Type B pancreatic cell (in vitro differentiated cells): ENCODE measurements around the gene TMEFF2. TPM values are rescaled to one million over a fixed set of nuclear protein-coding genes. Genes with fewer than 3 reads are reported as not detected.
"Not testable (repeated sequence)": the region's sequence is repeated elsewhere in the genome, so short reads cannot be mapped to it uniquely, and the experiment has no call there.

Source experiments
- DNase-seq: peaks from one replicate; pipeline ENCODE4 v3.0.0; 2021; ENCODE audit warnings: mixed read lengths; ENCODE audit not compliant: unreplicated experiment; ENCODE audit errors: extremely low spot score
- H3K27ac Mint-ChIP-seq: 2 replicates; pipeline ENCODE4 v1.8.0; 2021; ENCODE audit warnings: mild to moderate bottlenecking, mixed read lengths
- H3K27me3 Mint-ChIP-seq: 2 replicates; pipeline ENCODE4 v1.8.0; 2021; ENCODE audit warnings: mixed read lengths
- H3K36me3 Mint-ChIP-seq: 2 replicates; pipeline ENCODE4 v1.8.0; 2021; ENCODE audit warnings: mixed read lengths
- H3K4me1 Mint-ChIP-seq: one replicate; pipeline ENCODE4 v1.8.0; 2021; ENCODE audit warnings: mixed read lengths; ENCODE audit not compliant: unreplicated experiment
- H3K4me3 Mint-ChIP-seq: 2 replicates; pipeline ENCODE4 v1.8.0; 2021; ENCODE audit warnings: mild to moderate bottlenecking, mixed read lengths
- H3K9me3 Mint-ChIP-seq: 2 replicates; pipeline ENCODE4 v1.8.0; 2021; ENCODE audit warnings: mixed read lengths
- total RNA-seq: library from RNA; stranded (reverse); gene quantifications from 2 replicates; pipeline ENCODE4 v1.2.1, GENCODE V29; 2021; ENCODE audit warnings: low replicate concordance
- TF ChIP-seq, protein P1 (sequence below): fragments of 200-600 bp; sonication (generic); conservative IDR thresholded peaks from 2 replicates; pipeline ENCODE4 v1.5.0; 2021; ENCODE audit warnings: antibody characterized with exemption, mild to moderate bottlenecking

TMEFF2 gene
- total RNA-seq, 1 donor from 2014 or later, result 10.7 TPM

DNA sequence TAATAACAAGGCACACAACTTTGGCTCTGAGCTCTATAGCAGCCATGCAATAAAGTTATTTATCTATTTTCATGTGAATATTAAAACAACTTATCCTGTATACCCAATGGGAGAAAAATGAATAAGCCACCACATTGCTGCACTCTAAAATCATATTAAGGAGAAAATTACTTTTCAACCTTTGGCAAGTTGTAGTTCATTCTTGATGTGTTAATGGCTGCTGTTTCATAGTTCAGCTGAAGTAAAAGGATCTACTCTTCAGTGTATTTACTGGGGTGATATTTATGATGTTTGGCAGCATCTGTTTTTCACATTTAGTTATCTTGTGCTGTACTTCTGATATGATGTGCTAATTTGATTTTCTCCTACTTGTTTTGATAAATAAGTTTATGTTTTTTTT lies 71.8 kb downstream of the TMEFF2 start:
- Mint-ChIP-seq H3K27me3 (no peaks in the 10 kb centered on the region), H3K36me3 (peaks cover 4% of the 10 kb centered on the region), H3K9me3 (peaks cover 3% of the 10 kb centered on the region), H3K27ac (no peak overlapping the region), H3K4me1 (peaks cover 6% of the 10 kb centered on the region), H3K4me3 (no peak overlapping the region)
- no peak for DNase-seq
- TF ChIP-seq, protein P1, sequence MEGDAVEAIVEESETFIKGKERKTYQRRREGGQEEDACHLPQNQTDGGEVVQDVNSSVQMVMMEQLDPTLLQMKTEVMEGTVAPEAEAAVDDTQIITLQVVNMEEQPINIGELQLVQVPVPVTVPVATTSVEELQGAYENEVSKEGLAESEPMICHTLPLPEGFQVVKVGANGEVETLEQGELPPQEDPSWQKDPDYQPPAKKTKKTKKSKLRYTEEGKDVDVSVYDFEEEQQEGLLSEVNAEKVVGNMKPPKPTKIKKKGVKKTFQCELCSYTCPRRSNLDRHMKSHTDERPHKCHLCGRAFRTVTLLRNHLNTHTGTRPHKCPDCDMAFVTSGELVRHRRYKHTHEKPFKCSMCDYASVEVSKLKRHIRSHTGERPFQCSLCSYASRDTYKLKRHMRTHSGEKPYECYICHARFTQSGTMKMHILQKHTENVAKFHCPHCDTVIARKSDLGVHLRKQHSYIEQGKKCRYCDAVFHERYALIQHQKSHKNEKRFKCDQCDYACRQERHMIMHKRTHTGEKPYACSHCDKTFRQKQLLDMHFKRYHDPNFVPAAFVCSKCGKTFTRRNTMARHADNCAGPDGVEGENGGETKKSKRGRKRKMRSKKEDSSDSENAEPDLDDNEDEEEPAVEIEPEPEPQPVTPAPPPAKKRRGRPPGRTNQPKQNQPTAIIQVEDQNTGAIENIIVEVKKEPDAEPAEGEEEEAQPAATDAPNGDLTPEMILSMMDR, result no peak

DNA sequence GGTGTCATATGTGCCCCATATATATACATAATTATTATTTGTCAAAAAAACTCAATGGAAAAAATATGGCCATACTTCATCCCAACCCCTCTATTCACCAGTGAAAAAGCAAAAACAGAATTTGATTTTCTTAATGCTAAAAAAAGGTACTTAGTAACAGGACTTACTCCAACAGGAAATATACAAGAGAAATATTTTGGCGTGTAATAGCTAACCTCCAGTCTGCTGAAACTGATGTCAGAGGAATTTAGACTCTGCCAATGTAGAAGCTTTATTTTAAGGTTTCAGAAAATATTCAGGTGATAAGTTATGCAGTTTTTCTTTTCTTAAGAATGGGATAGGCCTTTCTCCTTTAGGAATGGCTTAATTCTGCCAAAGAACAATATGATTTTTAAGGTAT lies 72.6 kb downstream of the TMEFF2 start:
- no peak for DNase-seq
- Mint-ChIP-seq H3K27ac (no peak overlapping the region), H3K4me1 (peaks cover 6% of the 10 kb centered on the region), H3K4me3 (no peak overlapping the region), H3K9me3 (peaks cover 3% of the 10 kb centered on the region), H3K36me3 (peaks cover 4% of the 10 kb centered on the region), H3K27me3 (no peaks in the 10 kb centered on the region)
- TF ChIP-seq, protein P1, result no peak

- DNase-seq, result no peak
- Mint-ChIP-seq H3K27me3 (no peaks in the 10 kb centered on the region), H3K27ac (no peak overlapping the region), H3K36me3 (peaks cover 9% of the 10 kb centered on the region), H3K4me3 (no peak overlapping the region), H3K4me1 (peaks cover 6% of the 10 kb centered on the region), H3K9me3 (peaks cover 3% of the 10 kb centered on the region)
- TF ChIP-seq, protein P1, result no peak
Observed at GRCh38 chr2:192119536-192119935, 75.2 kb downstream of the TMEFF2 start.

DNA sequence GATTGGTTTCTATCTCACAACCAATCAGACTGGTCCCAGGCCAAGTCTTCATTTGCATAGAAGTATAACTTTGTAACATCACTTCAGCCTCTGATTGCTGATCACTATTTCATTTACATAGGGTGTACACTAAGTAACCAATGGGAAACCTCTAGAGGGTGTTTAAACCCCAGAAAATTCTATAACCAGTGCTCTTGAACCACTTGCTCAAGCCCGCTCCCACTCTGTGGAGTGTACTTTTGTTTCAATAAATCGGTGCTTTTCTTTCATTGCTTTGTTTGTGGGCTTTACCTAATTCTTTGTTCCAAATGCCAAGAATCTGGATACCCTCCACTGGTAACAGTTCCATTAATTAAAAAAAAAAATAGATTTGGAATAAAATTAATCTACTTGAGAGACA lies 77.0 kb downstream of the TMEFF2 start:
- Mint-ChIP-seq H3K27me3 (no peaks in the 10 kb centered on the region), H3K36me3 (peaks cover 9% of the 10 kb centered on the region), H3K27ac (no peak overlapping the region), H3K4me3 (no peak overlapping the region), H3K4me1 (no peaks in the 10 kb centered on the region), H3K9me3 (peaks cover 3% of the 10 kb centered on the region)
- TF ChIP-seq, protein P1, result no peak
- no peak for DNase-seq

DNA sequence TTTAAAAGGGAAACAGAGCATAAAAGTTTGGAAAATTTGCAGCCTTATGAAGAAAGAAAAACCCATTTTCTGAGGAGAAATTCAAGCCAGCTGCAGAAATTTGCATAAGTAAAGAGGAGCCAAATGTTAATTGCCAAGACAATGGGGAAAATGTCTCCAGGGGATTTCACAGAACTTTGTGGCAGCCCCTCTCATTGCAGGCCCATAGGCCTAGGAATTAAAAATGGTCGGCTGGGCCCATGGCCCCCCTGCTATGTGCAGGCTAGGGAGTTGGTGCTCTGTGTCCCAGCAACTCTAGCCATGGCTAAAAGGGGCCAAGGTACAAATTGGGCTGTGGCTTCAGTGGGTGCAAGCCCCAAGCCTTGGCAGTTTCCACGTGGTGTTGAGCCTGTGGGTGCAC lies 83.2 kb downstream of the TMEFF2 start:
- H3K36me3 Mint-ChIP-seq, H3K27me3 Mint-ChIP-seq, DNase-seq, H3K4me1 Mint-ChIP-seq, H3K9me3 Mint-ChIP-seq, H3K27ac Mint-ChIP-seq, H3K4me3 Mint-ChIP-seq: not testable (repeated sequence)

DNA sequence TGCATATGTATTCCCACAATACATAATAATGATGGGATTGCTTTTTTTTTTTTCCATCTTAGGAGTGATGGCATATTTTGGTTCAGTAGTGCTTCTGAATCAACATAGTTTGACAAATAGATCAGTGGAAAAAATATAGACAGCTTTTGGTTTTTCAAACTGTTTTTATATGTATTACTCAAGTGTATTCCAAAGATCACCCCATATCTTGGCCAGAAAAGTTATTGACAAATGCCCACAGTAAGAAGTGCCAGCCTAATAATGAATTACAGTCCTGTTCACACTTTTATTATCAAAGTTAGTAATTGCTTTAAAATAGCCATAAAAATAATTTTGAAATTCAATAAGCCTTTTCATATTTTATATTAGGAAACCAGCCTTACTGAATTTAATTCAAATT lies 95.0 kb downstream of the TMEFF2 start:
- Mint-ChIP-seq H3K4me3 (no peak overlapping the region), H3K36me3 (no peaks in the 10 kb centered on the region), H3K27ac (no peak overlapping the region), H3K4me1 (no peaks in the 10 kb centered on the region), H3K27me3 (no peaks in the 10 kb centered on the region), H3K9me3 (no peaks in the 10 kb centered on the region)
- DNase-seq, result no peak
- TF ChIP-seq, protein P1, result no peak
